ENCODE results near the gene BARX1. TPM values are rescaled to one million over a fixed set of nuclear protein-coding genes. Genes with fewer than 3 reads are reported as not detected.

Gene BARX1
- 1 to 10 TPM in 1 of 2 donors, not detected in 1; 9.1 TPM for total RNA-seq

GRCh38 chr9:93955111-93955980 is at the start of gene BARX1:
Gene BARX1, minus strand, starts transcription at chr9:93955355. Its CDS starts 209 bp downstream, at chr9:93955146.
- ATAC-seq = peak in 1 of 2 donors; percentile 70
- Mint-ChIP-seq H3K36me3 (peaks cover 20 to 22% of the 10 kb centered on the region in 2 donors), H3K27ac (peak within 1 kb of the TSS in 1 of 2 donors; percentile 36), H3K9me3 (peaks cover 0 to 4% of the 10 kb centered on the region in 2 donors)
- no peak for DNase-seq (ENCODE audit: low spot score in 2 of 2)

- Mint-ChIP-seq H3K36me3 (no peaks in the 10 kb centered on the region), H3K9me3 (peaks cover 0 to 6% of the 10 kb centered on the region in 2 donors), H3K27ac (no peak overlapping the region)
- DNase-seq (ENCODE audit: low spot score in 2 of 2) = peak in 1 of 2 donors; percentile 51
- peak in 1 of 2 donors; percentile 52 for ATAC-seq
These were observed 47.4 kb upstream of the BARX1 start for GRCh38 chr9:94002316-94003140.

GRCh38 chr9:93996863-93997262 is 41.7 kb upstream of the BARX1 start:
- Mint-ChIP-seq H3K36me3 (no peaks in the 10 kb centered on the region), H3K27ac (no peak overlapping the region), H3K9me3 (peaks cover 0 to 6% of the 10 kb centered on the region in 2 donors)
- DNase-seq (ENCODE audit: low spot score in 2 of 2) (no peak), ATAC-seq (no peak)

GRCh38 chr9:93996367-93996766 is 41.2 kb upstream of the BARX1 start:
- Mint-ChIP-seq H3K9me3 (peaks cover 0 to 6% of the 10 kb centered on the region in 2 donors), H3K27ac (no peak overlapping the region), H3K36me3 (no peaks in the 10 kb centered on the region)
- DNase-seq (ENCODE audit: low spot score in 2 of 2) (no peak), ATAC-seq (no peak)

- Mint-ChIP-seq H3K27ac (no peak overlapping the region), H3K36me3 (peaks cover 10 to 16% of the 10 kb centered on the region in 2 donors), H3K9me3 (peaks cover 8 to 19% of the 10 kb centered on the region in 2 donors)
- ATAC-seq (no peak), DNase-seq (ENCODE audit: low spot score in 2 of 2) (no peak)
These were observed 39.4 kb upstream of the BARX1 start for GRCh38 chr9:93994545-93994944.

- ATAC-seq (no peak), DNase-seq (ENCODE audit: low spot score in 2 of 2) (no peak)
- H3K27ac Mint-ChIP-seq = no peak overlapping the region
- peaks cover 12 to 20% of the 10 kb centered on the region in 2 donors for H3K36me3 Mint-ChIP-seq
- H3K9me3 Mint-ChIP-seq = peaks cover 8 to 20% of the 10 kb centered on the region in 2 donors
These were observed 39.0 kb upstream of the BARX1 start for GRCh38 chr9:93994132-93994531.

- no peak for ATAC-seq
- Mint-ChIP-seq H3K9me3 (peaks cover 16 to 25% of the 10 kb centered on the region in 2 donors), H3K36me3 (peaks cover 12 to 21% of the 10 kb centered on the region in 2 donors), H3K27ac (no peak overlapping the region)
- DNase-seq (ENCODE audit: low spot score in 2 of 2) = no peak
These were observed 37.7 kb upstream of the BARX1 start for GRCh38 chr9:93992830-93993229.

- Mint-ChIP-seq H3K36me3 (peaks cover 27 to 37% of the 10 kb centered on the region in 2 donors), H3K9me3 (peaks cover 23 to 37% of the 10 kb centered on the region in 2 donors), H3K27ac (no peak overlapping the region)
- no peak for ATAC-seq
- no peak for DNase-seq (ENCODE audit: low spot score in 2 of 2)
These were observed 35.3 kb upstream of the BARX1 start for GRCh38 chr9:93990448-93990847.

- H3K9me3 Mint-ChIP-seq = peaks cover 27 to 37% of the 10 kb centered on the region in 2 donors
- no peak for ATAC-seq
- no peak overlapping the region for H3K27ac Mint-ChIP-seq
These were observed 32.9 kb upstream of the BARX1 start for GRCh38 chr9:93988056-93988455.

GRCh38 chr9:93984860-93985259 is 29.7 kb upstream of the BARX1 start:
- Mint-ChIP-seq H3K36me3 (peaks cover 19 to 28% of the 10 kb centered on the region in 2 donors), H3K9me3 (peaks cover 19 to 26% of the 10 kb centered on the region in 2 donors), H3K27ac (no peak overlapping the region)
- no peak for DNase-seq (ENCODE audit: low spot score in 2 of 2)
- no peak for ATAC-seq

More at GRCh38 chr9:93988056-93988455, 32.9 kb upstream of the BARX1 start:
- H3K36me3 Mint-ChIP-seq = peaks cover 27 to 37% of the 10 kb centered on the region in 2 donors
- DNase-seq (ENCODE audit: low spot score in 2 of 2) = no peak

- no peak for DNase-seq (ENCODE audit: low spot score in 2 of 2)
- no peak overlapping the region for H3K27ac Mint-ChIP-seq
- no peak for ATAC-seq
- peaks cover 17 to 20% of the 10 kb centered on the region in 2 donors for H3K9me3 Mint-ChIP-seq
- peaks cover 15 to 21% of the 10 kb centered on the region in 2 donors for H3K36me3 Mint-ChIP-seq
These were observed 28.7 kb upstream of the BARX1 start for GRCh38 chr9:93983875-93984274.

GRCh38 chr9:93979721-93980120 is 24.6 kb upstream of the BARX1 start:
- H3K9me3 Mint-ChIP-seq = peaks cover 0 to 3% of the 10 kb centered on the region in 2 donors
- no peak for ATAC-seq
- peak overlapping the region in 1 of 2 donors; percentile 58 for H3K27ac Mint-ChIP-seq
- peaks cover 0 to 5% of the 10 kb centered on the region in 2 donors for H3K36me3 Mint-ChIP-seq
- DNase-seq (ENCODE audit: low spot score in 2 of 2) = no peak

- DNase-seq (ENCODE audit: low spot score in 2 of 2) (no peak), ATAC-seq (no peak)
- Mint-ChIP-seq H3K36me3 (peaks cover 0 to 5% of the 10 kb centered on the region in 2 donors), H3K9me3 (no peaks in the 10 kb centered on the region), H3K27ac (peak overlapping the region in 1 of 2 donors; percentile 11)
These were observed 23.4 kb upstream of the BARX1 start for GRCh38 chr9:93978551-93978950.

- no peak for ATAC-seq
- Mint-ChIP-seq H3K36me3 (peaks cover 14 to 17% of the 10 kb centered on the region in 2 donors), H3K27ac (no peak overlapping the region), H3K9me3 (peaks cover 5 to 6% of the 10 kb centered on the region in 2 donors)
- no peak for DNase-seq (ENCODE audit: low spot score in 2 of 2)
These were observed 21.8 kb upstream of the BARX1 start for GRCh38 chr9:93976973-93977372.

- H3K27ac Mint-ChIP-seq = no peak overlapping the region
These were observed 20.9 kb upstream of the BARX1 start for GRCh38 chr9:93976081-93976480.

GRCh38 chr9:93975262-93975661 is 20.1 kb upstream of the BARX1 start:
- no peak overlapping the region for H3K27ac Mint-ChIP-seq
- ATAC-seq (no peak), DNase-seq (ENCODE audit: low spot score in 2 of 2) (no peak)
- H3K36me3 Mint-ChIP-seq = peaks cover 12 to 14% of the 10 kb centered on the region in 2 donors
- peaks cover 5 to 6% of the 10 kb centered on the region in 2 donors for H3K9me3 Mint-ChIP-seq

More at GRCh38 chr9:93976081-93976480, 20.9 kb upstream of the BARX1 start:
- ATAC-seq (no peak), DNase-seq (ENCODE audit: low spot score in 2 of 2) (no peak)
- Mint-ChIP-seq H3K9me3 (peaks cover 5 to 6% of the 10 kb centered on the region in 2 donors), H3K36me3 (peaks cover 12 to 14% of the 10 kb centered on the region in 2 donors)

GRCh38 chr9:93974151-93974550 is 19.0 kb upstream of the BARX1 start:
- H3K36me3 Mint-ChIP-seq = peaks cover 12 to 14% of the 10 kb centered on the region in 2 donors
- no peak for ATAC-seq
- peaks cover 5 to 6% of the 10 kb centered on the region in 2 donors for H3K9me3 Mint-ChIP-seq
- no peak overlapping the region for H3K27ac Mint-ChIP-seq
- no peak for DNase-seq (ENCODE audit: low spot score in 2 of 2)

Data from activated naive CD4-positive, alpha-beta T cell treated with anti-CD3 and anti-CD28 coated beads, Interleukin-2, amount 50 U/mL, for 72 hours (primary cell).